ENCODE data around the gene CIROP.

Gene CIROP

GRCh38 chr14:23066855-23067744, 37.7 kb downstream of the CIROP start:
- DNase-seq (ENCODE audit: low spot score) = no peak

DNA sequence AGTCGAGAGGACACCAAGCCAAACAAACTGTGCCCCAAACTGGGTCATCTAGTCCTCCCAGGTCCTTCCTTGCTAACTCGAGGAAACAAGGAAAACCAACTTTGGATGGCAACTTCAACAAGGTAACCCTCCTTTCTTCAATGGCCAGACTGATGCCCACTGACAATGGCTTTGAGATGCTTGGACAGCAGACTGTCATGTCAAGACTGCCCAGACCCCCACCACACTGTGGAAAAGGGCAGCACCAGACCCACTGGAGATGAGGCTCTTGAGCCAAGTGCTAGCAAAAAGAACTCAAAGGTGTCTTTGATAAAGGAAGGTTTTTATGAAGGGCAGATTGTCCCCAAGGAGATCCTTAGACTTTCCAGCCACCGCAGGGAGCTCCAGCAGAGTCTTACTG, 38.4 kb downstream of the CIROP start:
- no peak for DNase-seq (ENCODE audit: low spot score)

DNA sequence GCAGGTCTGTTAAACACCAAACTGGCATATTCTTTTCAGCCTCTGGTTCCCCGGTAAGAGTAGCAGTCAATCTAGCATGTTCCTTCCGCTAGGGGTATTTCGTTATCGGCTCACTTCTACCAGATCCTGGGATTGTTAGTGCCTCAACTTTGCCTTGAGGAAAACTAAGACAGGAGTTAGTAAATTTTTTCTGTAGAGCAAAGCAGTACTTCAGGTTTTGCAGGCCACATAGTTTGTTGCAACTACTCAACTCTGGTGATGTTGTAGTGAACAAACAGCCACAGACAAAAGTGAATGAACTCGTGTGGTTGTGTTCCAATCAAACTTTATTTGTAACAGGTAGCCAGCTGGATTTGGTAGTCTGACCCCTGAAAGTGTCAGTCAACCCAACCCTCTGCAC, 41.2 kb downstream of the CIROP start:
- no peak for DNase-seq (ENCODE audit: low spot score)

GRCh38 chr14:23062002-23062401, 42.8 kb downstream of the CIROP start:
- peak; percentile 91 for DNase-seq (ENCODE audit: low spot score)

- no peak for DNase-seq (ENCODE audit: low spot score)
These were observed 44.1 kb downstream of the CIROP start for GRCh38 chr14:23060536-23061260.

DNA sequence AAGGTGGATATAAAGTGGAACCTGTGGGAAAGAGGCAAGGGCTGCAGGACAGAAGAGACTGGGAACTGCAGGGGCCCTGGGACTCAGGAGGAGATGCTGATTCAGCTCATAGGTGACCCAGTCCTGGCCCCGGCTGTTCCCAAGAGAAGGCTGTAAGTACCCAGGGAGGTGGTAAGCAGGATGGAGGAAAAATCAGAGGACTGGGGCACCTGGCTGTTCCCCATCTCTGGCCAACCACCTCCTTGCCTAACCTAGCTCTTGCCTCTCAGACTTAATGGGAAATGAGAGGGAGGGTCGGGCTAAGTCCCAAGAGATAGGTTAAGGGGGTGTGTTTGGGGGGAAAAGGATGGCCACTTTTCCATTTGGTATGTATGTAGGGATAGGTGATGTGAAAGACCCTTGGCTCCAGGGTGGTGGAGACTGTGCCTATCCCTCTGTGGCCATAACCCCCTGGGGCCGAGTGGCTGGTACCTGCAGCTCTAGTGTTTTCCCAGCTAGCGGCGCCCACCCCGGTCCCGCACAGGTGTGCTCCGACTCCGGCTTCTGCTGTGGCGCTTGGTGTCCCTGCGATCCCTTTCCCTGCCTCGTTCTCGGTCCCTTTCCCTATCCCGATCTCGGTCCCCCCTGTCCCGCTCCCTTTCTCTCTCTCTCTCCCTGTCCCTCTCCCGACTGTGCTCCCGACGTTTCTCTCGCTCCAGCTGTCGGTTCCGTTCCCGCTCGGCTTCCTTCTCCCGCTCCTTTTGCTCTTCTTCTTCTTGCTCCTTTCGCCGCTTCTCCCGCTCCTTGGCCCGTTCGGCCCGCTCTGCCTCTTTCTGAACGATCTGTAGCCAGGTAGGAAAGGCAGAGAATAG, 45.9 kb downstream of the CIROP start:
- no peak for DNase-seq (ENCODE audit: low spot score)

GRCh38 chr14:23057757-23058653, 46.8 kb downstream of the CIROP start:
- DNase-seq (ENCODE audit: low spot score) = peak; percentile 89

DNA sequence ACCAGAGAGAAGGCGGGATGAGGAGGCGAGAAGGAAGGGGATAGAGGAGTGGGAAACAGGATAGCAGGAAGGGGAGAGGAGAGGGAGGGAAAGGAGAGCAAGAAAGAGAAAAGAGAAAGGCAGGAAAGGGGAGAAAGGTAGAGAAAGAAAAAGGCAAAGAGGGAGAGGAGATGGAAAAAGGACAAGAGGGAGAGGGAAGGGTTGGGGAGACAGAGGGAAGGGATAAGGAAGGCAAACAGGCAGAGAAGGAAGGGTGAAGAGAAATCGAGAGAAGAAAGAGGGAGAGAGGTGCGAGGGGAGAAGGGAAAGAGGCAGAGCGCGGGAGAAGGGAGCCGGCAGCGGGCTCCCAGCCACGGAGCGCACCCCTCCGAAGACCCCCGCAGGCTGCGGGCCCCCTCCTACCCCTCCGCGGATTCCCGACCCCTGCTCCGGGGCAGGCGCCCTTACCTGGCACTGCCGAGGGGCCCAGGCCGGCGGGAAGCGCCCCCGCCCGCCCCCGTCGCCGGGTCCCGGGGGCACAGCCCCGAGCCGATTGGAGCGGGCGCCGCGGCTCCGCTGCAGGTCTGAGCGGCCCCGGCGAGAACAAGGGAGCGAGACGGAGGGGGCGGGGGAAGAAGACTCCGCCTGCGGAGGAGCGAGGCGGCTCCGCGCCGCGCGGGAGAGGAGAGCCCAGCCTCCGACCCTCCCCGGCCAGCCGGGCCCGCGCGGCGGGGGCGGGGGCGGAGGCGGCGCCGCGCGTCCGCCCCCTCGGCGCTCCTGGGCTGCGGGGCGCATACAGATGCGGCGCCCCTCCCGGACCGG, 47.6 kb downstream of the CIROP start, which contains the start of gene CDH24:
TSS of gene CDH24 (minus strand) at position 565 of the 801 bp plus-strand sequence. CDS start 1,787 bp downstream, outside the sequence.
- DNase-seq (ENCODE audit: low spot score) = peak; percentile 90

DNA sequence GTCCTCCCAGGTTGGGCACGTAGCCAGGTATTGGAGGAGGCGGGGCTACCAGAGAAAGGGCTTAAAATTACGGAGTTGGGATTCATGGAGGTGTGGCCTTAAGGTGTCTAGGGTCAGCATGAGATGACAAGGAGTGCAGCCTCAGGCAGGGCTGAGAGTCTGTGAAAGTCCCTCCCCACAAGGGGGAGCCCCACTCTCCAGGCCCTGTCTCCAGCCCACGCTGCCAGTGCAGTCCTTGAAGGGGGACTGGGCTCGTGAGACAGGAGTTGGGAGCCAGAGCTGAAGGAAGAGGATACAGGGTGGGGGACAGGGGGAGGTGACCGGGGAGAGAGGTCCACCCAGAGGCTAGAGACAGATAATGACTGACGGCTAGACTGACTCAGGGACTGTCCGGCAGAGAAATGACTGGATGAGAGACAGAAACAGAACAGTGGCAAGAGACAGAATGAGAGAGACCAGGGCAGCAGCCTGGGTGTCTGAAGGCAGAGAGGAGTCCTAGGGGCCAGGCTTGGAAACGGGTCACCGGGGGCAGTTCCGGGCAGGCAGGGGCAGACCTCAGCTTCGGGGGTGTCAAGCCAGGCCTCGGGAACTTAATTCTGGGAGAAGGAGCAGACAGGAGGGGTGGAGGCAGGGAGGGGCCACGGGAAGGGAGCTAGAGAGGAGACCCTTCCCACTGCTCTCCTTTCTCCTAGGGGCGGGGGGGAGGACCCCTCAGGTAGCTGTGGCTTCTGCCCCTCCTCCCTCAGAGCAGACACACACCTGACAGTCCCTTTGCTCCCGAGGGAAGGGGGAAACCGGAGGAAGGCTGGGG, 48.4 kb downstream of the CIROP start:
- peak; percentile 92 for DNase-seq (ENCODE audit: low spot score)

DNA sequence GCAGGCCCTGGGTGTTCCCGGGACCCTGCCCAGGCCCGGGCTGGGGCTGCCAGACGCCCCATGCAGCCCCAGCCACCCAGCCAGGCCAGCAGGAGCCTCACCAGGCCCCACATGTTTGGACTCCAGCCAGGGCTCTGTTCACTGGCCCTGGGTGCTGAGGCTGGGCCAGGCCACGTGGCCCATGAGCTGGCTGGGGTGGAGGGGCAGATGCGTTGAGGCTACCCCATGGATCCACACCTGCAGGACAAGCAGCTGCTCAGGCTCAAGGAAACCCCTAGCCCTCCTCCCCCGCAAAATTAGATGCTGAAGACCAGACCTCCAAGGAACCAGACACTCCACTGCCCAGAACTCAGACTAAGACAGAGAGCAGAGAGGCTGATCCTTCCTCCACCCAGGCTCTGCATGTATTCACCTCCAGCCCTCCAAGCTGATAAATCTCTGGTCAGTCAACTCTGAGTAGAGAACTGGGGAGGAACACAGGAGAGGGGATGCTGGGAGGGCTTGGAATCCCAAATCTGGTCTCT, 49.1 kb downstream of the CIROP start:
- DNase-seq (ENCODE audit: low spot score) = peak; percentile 49

- DNase-seq (ENCODE audit: low spot score) = no peak
These were observed 49.6 kb downstream of the CIROP start for GRCh38 chr14:23055147-23055550.

DNA sequence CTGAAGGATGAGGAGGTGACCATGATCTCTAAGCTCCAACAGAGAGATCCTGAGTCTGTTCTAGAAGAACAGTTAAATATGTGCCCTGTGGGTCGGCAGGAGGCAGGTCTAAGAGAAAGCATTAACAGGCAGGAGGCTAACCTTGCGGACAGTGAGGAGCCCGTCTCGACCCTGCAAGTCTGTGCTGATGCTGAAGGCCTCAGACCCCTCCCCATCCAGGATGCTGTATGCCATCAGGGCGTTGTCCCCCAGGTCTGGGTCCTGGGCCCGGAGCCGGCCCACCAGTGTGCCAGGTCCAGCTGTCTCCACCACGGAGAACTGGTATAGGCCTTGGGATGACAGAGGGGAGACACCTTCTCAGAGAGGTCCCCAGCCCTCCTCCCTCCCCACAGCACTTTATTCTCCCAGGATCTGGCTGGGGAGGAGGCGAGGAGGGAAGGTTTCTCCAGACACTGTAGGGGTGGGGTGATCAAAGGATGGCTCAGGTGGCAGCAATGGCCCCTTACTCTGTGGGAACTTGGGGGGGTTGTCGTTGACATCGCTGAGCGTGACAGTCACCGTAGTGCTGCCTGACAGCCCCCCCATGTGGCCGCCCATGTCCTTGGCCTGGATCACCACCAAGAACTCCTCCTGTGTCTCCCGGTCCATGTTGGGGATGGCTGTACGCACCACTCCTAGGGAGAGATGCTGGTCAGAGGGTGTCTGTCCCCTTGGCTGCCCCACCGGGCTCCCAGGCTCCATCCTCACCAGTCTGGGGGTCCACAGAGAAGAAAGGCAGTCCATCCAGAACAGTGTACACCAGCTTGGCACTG, 50.6 kb downstream of the CIROP start:
- DNase-seq (ENCODE audit: low spot score) = no peak

DNA sequence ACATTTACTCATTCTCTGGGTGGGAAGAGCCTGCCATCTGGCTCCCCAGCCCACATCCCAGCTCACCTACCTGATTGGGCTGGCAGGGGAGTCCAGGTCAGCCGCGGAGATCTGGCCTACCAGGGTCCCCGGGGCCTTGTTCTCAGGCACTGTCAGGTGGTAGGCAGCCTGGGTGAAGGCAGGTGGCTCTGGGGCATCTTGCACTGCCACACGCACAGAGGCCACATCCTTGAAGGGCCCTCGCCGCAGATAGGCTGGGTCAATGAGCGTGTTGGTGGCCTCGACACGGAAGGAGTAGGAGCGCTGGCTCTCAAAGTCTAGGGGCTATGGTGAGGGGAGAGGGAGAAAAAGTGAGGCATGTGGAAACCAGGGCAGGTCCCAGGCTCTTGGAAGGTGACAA, 51.4 kb downstream of the CIROP start:
- no peak for DNase-seq (ENCODE audit: low spot score)

DNA sequence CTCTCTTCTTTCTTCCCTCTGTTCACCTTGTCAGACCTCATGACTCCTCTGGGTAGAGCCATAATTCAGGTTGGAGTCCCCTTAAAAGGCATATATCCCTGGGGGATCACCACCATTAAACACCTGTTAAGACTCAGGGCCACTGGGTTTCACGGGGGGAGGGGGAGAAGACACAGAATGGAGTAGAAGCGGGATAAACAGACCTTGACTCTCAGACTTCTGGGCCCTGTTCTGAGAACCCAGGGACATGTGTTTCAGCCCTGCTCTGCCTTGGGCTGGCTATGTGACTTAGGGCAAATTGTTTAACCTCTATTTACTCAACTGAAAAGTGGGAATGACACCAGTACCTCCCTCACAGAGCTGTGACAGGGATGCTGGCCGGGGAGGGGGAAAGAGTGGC, 52.1 kb downstream of the CIROP start:
- no peak for DNase-seq (ENCODE audit: low spot score)

- DNase-seq (ENCODE audit: low spot score) = no peak
These were observed 52.6 kb downstream of the CIROP start for GRCh38 chr14:23052182-23052623.

DNA sequence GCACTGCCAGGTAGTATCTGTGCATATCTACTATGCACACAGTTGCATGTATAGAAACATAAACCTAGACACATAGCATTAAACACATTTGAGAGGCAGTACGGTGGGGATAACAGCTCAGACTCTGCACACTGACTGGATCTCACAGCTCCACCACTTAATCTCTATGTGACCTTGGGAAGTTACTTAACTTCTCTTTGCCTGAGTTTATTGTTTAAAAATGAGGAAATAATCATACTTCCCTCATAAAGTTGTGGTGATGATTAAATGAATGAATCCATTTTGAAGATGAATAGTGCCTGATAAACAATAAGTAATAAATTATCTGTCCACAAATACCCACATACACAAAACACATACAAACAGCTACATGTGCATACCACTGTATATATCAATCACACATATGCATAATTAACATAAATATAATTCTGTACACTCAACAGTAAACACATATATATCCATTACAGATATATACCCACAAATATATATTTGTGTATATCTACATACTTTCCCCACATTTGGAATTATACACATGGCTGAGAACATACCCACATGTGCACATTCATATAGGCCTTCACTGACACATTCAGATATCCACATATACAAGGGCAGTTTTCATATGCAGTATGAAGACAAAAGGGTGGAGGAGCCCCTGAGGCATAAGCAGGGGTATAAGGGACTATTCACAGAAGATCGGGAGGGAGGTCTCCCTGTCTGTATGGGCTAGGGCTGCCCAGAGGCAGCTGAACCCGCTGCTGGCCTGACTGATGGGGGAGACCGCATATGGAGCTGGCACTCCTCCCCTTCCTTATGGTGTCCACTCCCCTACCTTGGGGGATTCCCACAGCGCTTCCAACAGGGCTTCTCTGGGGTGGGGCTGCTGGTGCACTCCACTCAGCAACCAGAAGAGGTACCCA, 53.4 kb downstream of the CIROP start:
- no peak for DNase-seq (ENCODE audit: low spot score)

Measured in AG08396 (cell line).